Body of pancreas (tissue), 4 donors: Measurements from ENCODE around the gene LEUTX.

Source experiments
- POLR2A ChIP-seq, 3 donors: fragments of 450-650 bp; IDR thresholded peaks; one replicate each; pipeline ENCODE4 v1.6.1; 2016; ENCODE audit warnings: antibody characterized with exemption in 3 of 3, mild to moderate bottlenecking in 2 of 3
- TF ChIP-seq, protein P1 (sequence below), 7 experiments: fragments of 450-650 bp in 4 of 7; fragments of 200-600 bp in 3 of 7; sonication (generic) in 3 of 7; IDR thresholded peaks; one replicate each; pipeline ENCODE4 v1.5.1; 2016 to 2019; ENCODE audit warnings: antibody characterized with exemption in 7 of 7

DNA sequence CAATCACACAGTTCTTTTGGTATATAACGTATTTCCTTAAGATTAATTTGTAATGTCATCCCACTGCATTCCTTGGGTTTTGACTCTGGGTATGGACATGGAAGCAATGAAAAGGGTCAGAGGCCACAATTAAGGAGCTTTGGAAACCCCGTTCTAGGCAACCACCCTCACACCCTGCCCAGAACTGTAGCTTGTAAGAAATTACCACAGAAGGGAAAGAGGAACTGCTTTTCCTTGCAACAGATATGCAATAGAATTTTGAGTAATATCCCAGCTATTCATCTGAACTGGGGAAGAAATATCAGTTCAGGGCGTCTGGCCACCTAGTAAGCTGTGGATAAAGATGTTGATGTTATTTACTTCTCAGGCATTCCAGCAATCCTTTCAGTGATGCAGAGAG is 39.8 kb upstream of the LEUTX start:
- TF ChIP-seq POLR2A (IDR thresholded peaks at IDR 0.05), result no peak
- TF ChIP-seq, protein P1, sequence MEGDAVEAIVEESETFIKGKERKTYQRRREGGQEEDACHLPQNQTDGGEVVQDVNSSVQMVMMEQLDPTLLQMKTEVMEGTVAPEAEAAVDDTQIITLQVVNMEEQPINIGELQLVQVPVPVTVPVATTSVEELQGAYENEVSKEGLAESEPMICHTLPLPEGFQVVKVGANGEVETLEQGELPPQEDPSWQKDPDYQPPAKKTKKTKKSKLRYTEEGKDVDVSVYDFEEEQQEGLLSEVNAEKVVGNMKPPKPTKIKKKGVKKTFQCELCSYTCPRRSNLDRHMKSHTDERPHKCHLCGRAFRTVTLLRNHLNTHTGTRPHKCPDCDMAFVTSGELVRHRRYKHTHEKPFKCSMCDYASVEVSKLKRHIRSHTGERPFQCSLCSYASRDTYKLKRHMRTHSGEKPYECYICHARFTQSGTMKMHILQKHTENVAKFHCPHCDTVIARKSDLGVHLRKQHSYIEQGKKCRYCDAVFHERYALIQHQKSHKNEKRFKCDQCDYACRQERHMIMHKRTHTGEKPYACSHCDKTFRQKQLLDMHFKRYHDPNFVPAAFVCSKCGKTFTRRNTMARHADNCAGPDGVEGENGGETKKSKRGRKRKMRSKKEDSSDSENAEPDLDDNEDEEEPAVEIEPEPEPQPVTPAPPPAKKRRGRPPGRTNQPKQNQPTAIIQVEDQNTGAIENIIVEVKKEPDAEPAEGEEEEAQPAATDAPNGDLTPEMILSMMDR (IDR thresholded peaks at IDR 0.05), result no peak
